Measurements from ENCODE around the gene PAK5. TPM values are rescaled to one million over a fixed set of nuclear protein-coding genes. Genes with fewer than 3 reads are reported as not detected.
A peak's percentile ranks its signal among the peaks of the same experiment; 100 is the strongest.
"Not testable (repeated sequence)": the region's sequence is repeated elsewhere in the genome, so short reads cannot be mapped to it uniquely, and the experiment has no call there.

PAK5 gene
- total RNA-seq, 1 experiment from 2014 or later: 0.46 TPM

DNA sequence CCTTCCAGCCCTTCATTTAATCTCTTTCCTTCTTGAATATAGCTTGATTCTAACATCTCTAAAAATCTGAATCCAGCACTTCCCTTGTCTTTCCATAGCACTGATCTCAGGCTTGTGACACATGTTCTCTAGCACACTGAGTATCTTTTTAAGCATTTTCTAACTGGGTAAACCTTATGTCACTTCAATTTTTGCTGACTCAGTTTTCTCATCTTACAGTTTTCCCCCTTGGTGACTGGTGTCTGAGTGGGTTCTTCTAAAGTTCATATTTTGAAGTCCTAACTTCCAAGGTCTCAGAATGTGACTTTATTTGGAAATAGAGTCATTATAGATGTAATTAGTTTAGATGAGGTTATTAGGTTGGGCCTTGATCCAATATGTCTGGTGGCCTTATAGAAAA, 153.9 kb downstream of the PAK5 start:
- no peak for DNase-seq (ENCODE audit: low read depth)

DNA sequence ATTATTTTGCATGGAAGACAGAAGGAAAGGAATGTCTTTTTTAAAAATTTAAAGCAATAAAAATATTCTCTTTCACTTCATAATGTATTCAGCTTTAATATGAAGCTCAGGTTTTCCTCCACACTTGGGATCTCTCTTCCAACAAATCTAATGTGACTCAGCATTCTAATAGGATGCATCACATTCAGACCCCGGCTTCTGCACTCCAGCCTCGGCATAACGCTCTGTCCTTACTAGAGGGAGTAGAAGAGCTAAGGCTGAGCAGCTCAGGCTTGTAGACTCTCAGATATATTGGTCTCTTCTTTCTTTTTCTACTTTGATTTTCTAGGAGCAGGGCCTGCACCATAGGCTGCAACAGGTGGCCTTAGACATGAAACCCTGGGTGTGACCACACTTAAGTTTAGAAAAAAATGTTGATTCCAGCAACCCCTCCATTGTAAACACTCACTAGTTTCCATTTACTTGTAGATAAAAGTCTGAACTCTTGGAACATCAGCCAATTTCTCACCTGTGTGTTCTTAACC, 161.7 kb downstream of the PAK5 start:
- no peak for DNase-seq (ENCODE audit: low read depth)

DNA sequence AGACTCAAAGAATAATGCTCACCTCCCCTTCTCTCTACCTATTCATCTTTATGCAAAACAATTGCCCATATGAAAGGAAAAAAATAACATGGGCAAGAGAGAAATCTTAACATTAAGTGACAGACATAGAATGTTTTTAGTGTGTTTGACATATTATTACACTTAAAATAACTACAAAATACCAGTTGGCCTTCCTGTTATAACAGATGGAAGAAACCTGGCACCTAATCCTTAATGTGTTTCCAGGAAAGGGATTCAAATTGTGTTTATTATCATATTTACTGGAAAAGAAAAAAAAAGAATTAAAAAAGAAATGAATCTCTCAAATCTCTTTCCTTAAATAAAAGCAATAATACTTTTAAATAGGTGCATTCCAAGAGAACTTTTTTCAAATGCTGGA, 165.9 kb downstream of the PAK5 start:
- DNase-seq (ENCODE audit: low read depth): no peak

DNA sequence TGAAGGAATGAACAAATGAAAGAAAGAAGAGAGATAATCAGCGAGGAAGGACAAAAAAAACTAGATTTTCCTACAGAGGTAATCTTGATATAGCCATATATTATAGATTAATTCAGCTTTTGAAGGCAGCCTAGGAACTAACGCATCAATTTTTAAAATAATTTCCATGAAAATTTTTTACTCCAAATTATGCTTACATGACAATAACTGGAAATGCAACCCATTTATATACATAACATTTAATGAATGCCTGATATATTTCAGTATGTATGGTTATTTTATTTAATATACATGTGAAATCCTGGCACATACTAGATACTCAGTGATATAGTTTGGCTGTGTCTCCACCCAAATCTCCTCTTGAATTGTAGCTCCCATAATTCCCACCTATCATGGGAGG, 166.8 kb downstream of the PAK5 start:
- DNase-seq (ENCODE audit: low read depth): no peak

DNA sequence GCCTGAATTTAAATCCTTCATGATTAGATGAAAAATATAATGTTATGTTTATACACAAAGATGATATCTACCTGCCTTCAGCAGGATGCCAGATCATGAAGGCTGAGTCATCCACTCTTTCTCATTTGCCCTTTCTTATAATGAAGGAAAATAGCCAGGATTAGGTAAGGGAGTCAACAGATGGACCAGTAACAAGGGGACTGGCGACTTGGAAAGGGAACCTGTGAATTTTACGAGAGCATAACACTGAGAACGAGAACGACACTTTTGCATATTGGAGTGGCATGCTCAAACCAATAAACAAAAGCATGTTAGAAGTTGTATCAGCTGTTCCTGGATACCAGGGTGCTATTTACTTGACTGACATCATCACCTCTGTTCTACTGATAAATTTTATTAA, 170.5 kb downstream of the PAK5 start:
- no peak for DNase-seq (ENCODE audit: low read depth)

DNA sequence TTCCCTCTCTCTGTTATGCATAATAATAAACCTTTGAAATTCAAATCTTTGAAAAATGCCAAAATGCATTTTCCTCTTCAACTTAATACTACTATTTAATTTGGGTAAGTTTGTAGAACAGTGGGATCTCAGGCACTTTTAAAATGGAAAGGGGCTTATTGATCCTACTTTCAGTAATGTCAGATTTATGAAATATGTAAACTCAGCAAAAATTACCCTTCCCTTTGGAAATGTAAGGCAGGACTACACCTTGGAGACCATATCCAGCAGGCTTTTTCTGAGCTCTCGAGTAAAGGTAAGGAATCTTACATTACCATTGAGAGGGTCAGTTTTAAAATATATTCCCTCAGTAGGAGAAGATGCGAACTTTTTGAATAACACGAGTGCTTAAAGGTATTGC, 175.5 kb downstream of the PAK5 start:
- no peak for DNase-seq (ENCODE audit: low read depth)

DNA sequence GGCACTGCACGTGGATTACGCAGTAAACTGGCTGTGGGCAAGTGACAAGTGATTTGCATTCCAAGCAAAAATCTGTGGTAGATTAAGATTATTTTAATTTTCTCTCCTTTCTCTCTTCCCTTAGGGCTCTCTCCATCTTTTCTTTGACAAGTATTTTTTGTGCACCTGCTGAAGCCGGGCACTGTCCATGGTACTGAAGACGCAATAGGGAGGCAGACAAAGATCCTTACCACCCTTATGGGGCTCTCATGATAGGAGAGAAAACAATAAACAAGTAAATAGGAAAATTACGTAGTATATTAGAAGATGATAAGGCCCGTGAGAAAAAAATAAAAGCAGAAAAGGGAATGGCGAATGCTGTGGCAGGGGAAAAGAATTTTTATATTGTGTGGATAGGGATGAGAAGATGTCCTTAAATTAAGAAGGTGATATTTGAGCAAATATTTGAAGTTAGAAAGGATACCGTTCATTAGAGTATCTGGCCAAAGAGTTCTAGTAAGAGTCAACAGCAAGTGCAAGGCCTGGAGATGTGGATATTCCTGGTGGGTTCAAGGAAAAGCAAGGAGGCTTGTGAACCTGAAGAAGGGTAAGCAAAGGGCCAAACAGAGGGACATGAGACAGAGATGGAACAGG, 178.5 kb downstream of the PAK5 start:
- DNase-seq (ENCODE audit: low read depth): peak; percentile 4

DNA sequence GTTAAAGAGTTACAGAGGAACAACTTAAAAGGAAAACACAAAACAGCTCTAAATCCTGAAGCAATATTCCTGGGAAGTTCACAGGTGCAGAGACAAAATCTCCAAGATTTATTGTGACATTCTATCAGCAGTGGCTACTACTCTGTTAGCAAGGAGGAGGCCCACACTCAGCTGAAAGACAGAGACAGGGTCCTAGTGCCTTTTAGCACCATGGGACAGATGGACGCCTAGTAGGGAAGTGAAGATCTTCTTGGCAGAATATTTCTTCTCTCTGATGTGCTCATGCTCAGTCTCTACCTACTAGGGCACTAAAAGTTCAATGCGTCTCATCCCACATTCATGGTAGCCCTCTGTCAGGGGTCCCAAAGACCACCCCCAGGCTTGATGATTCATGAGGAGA, 191.1 kb downstream of the PAK5 start:
- DNase-seq (ENCODE audit: low read depth): no peak

DNA sequence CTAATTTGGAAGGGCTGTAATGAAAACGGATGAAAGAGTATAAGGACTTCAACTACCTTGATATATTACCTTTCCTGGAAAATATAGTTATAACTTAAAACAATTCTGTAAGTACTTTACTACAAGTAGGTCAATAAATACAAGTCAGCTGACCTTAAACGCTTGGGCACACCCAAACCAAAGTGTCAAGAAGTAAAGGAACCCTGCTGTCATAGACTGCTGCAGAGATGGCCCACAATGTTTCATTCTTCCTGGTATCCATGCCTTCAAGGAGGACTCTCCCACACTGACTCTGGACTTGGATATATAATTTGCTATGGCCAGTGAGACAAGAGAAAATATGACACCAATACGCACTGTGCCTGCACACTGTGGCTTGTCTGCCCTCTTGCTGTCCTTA, 192.5 kb downstream of the PAK5 start:
- no peak for DNase-seq (ENCODE audit: low read depth)

DNA sequence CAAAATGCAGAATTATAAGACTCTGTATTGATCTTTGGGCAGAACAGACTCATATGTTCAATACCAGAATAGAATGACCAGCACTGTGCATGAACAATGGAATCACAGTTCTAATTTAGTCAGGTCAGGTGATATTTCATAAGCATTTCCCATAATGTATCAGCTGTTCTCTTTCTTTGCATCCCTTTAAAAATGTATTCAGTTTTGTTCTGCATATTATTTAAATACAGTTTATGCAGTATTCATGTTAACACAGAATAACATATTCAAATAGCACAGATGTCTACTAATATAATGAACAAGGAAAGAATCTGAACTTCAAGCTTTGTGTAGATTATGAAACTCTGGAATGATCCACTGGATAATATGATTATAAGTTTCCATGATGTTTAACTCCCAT, 196.0 kb downstream of the PAK5 start:
- no peak for DNase-seq (ENCODE audit: low read depth)

DNA sequence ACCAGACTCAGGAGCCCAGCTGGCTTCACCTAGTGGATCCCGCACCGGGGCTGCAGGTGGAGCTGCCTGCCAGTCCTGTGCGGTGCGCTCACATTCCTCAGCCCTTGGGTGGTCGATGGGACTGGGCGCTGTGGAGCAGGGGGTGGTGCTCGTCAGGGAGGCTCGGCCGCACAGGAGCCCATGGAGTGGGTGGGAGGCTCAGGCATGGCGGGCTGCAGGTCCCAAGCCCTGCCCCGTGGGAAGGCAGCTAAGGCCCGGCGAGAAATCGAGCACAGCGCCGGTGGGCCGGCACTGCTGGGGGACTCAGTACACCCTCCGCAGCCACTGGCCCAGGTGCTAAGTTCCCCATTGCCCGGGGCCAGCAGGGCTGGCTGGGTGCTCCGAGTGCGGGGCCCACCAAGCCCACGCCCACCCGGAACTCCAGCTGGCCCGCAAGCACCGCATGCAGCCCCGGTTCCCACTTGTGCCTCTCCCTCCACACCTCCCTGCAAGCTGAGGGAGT, 197.3 kb downstream of the PAK5 start:
- not testable (repeated sequence) for DNase-seq (ENCODE audit: low read depth)

DNA sequence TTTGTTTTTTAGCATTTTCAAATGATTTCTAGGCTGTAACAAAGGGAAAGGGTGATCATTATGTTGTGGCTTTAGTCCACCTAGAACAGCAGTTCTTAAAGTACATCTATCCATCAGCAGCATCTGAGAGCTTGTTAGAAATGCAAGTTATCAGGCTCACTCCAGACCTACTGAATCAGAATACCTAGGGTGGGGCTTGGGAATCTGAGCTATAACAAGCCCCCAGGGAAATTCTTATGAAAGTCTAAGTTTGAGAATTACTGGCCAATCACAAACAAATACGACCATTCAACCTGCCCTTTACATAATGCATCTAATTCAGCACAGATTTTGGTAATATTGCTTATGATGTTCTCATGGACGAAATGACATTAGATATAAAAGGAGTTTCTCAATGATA, 201.0 kb downstream of the PAK5 start:
- DNase-seq (ENCODE audit: low read depth): no peak

DNA sequence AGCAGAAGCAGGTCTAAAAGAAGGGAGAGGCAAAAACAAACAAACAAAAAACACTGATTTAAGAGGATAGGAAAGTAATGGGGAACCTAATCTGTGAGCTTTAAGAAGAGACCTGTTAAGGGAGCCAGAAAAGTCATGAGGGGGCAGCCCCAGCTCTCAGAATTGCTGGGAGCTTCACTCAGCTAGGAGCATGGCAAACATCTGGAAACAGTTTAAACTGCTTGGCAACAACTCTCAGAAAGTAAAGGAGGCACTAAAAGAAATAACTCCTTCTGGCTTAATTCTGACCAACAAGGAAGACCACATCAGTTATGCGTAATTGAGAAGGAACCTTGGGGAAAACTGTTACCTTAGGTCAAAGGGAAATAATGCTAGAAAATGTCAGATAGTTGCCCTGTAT, 203.1 kb downstream of the PAK5 start:
- DNase-seq (ENCODE audit: low read depth): no peak

DNA sequence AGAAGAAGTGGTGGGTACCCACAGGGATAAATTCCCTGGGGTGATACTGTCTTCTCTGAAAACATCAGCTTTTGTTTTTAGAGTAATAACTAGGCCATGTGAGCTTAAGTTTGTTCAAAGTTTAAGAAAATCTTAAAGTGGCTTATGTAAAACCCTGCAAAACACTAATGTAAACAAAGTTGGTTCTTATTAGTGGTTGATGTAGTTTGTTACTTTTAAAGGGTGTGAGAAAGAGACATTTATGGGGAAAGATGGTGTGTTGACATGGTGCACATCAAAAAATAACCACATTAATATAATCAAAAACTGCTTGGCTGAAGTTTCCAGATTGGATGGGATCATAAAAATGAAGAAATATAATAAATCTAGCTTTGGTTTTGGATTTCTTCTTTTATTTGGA, 204.5 kb downstream of the PAK5 start:
- no peak for DNase-seq (ENCODE audit: low read depth)

DNA sequence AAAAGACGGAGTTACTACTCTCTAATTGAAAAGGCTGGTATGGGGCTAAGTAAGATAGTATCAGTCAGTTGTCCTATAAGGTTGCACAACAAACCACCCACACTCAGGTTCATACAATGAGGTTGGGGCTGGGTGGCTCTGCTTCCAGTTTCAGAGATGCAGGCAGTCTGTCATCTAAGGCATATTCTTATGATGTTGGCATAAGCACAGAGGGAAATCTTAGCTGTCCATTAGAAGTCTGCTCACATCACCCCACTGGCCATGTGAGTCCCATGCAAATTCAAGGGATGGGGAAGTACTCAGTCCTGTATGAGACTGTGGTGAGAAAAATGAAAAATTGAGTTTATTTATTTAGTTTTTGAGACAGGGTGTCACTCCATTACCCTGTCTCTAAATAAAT, 205.9 kb downstream of the PAK5 start:
- no peak for DNase-seq (ENCODE audit: low read depth)

DNA sequence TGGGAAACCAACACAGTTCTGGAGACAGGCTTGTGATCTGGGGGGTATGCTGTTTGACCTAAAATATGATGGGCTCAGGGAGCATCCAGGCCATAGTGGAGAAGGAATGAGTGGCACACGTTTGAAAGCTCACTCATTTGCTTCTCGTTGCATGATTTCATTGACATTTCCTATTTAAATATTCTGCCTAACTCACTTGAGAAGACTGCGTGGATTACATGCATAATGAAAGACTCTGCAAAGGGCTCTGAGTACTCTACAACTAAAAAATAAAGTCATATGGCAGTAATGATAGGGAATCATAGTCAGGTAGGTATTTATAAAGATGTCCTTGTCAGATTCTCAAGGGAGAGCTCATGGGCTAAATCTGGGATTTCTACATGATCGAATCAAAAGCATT, 206.6 kb downstream of the PAK5 start:
- no peak for DNase-seq (ENCODE audit: low read depth)

DNA sequence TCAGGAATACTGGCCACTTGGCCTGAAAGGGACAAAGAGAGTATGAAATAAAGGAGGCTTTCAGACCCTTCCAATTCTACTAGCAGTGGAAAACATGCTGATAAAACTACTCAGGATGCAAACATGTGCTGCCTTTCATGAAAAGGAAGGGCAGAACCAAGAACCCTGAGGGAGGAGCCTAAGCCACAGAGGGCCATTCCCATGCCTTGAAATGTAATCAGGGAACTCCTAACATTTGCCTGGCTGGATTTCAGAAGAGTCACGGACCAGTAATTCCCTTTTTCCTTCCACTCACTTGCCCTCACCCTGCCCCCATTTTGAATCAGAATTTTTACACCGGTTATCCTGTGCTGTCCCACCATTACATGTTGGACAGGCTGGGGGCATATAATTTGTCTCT, 208.3 kb downstream of the PAK5 start:
- DNase-seq (ENCODE audit: low read depth): no peak

DNA sequence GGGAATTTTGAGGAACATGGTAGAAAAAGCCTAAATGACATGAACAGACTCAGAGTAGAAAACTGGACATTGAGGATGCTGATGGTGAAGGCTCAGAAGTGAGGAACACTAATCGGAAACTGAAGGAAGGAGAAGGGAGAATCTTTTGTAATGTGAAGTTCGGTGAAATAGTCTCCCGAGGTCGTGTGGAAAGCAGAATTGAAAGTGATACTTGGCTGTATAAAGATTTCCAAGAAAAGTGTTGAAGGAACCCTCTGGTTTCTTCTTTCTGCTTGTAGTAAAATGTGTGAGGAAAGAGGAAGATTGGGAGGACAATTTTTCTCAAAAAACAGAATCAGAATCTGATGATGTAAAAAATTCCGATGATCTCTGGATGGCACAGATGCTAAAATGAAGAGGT, 209.0 kb downstream of the PAK5 start:
- no peak for DNase-seq (ENCODE audit: low read depth)

DNA sequence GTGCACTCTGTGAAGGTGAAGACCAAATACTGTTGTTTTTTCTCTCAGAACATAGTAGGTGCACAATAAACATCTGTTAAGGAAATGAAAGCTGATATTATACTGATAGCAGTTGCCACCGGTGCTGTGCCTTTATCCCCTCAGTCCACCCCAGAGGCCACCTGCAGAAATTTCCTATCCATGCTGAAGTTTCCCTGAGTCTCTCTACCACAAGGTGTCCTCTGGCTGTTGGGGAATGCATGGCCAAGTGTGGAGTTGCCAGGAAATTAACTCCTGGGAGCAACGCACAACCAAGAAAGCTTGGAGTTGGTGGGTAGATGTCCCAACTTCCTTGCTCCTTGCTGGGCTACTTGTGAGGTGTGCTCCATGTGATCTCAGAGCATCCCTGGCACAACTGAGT, 210.3 kb downstream of the PAK5 start:
- DNase-seq (ENCODE audit: low read depth): no peak

DNA sequence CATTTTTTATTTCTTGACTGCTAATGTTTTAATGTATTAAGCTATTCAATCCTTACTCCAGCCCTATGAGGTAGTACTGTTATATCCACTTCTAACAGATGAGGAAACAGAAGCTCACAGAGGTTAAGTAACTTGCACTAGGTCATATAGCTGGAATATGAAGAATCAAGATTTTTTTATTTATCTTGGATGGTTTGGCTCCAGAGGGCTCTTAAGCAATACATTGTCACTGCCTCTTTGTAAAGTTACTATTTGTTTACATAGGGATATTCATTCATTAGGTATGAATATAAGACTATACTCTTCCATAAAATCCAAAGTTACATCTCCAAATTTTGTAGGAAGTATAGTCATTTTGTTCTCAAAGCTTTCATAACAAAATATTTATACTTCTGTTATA, 210.7 kb downstream of the PAK5 start:
- DNase-seq (ENCODE audit: low read depth): no peak

DNA sequence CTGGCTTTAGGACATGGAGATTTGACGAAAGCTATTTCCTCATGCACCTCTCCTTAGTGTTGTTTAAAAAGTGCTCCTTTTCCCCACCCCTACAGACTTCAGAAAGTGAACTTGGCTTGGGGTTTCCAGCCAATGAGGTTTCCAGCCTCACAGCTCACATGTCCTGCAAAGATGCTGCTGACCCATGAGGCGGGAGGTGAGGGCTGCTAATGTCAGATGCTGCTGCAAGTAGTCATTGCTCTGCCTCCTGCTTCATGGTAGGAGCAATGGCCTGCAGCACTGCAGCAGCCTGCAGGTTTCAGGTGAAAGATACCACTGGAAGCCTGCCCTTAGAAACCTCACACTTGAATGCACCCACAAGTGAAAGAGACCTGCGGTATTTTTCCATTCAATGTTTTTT, 211.7 kb downstream of the PAK5 start:
- no peak for DNase-seq (ENCODE audit: low read depth)

DNA sequence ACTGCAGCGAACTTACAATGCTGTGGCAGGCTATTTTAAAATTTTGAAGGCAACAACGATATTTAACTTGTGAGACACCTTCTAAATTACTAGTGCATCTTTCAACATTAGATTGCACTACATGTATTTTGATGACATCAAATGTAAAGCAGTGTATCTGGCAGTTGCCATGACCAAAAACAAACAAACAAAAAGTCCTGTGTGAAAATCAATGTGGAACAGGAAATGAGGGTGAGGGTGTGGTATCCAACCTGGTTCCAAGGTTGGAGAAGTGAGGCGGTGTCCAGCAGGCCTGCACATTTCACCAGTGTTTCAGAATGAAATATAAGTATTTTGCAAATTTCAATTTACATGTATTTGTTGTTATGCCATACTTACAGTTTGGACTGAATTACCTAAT, 212.5 kb downstream of the PAK5 start:
- DNase-seq (ENCODE audit: low read depth): no peak

DNA sequence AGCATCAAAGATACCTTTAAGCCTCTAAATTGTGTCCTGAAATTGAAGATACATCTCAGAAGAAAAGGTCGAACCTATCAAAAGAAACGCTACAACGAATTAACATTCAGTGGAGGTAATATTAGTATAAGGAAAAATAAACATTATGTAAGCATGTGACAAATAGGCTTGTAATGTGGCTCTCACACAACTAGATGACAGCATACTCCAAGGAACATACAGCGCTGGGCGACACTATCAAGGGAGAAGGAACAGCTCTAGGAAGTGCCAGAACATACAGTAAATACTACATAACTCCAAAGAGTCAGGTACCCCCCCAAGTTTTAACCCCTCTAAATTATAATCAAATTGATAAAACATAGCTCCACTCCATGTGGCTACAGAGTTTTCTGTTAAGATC, 220.9 kb downstream of the PAK5 start:
- peak; percentile 67 for DNase-seq (ENCODE audit: low read depth)

DNA sequence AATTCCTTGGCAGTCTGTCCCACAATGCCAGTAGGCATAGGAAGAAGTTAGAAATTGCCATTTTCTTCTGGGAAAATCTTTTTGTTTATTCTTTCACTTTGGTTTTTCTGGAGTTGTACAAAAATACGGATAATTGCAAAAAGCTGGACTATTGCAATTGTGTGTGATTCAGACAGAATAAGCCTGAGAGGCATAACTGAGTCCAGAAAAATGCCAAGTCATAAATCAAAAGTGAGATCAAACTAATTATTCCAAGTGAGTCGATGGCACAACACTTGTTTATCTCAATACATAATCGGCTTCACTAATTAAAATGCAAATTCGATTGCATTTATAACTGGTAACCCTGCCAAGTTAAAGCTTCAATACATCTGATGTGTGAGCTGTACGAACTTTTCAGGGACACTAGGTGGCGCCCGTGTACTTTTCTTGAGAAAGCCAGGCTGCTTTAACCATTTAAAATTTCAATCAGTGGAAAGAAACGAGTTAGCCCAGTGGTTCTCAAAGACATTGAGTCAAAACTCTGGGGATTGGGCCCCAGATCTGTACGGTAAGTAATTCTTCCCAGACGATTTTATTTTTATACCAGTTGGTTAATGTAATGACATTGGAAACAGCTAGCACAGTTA, 221.9 kb downstream of the PAK5 start:
- peak; percentile 57 for DNase-seq (ENCODE audit: low read depth)
